T follicular helper cell (primary cell): Measurements from ENCODE around the gene UPF3A.
A peak's percentile ranks its signal among the peaks of the same experiment; 100 is the strongest.
"Not testable (repeated sequence)": the region's sequence is repeated elsewhere in the genome, so short reads cannot be mapped to it uniquely, and the experiment has no call there.

ENCODE experiments used
- DNase-seq: peaks from one replicate; pipeline ENCODE4 v3.0.0-alpha.2; 2020; ENCODE audit warnings: low read depth

UPF3A gene

GRCh38 chr13:114336457-114336856, 55.1 kb downstream of the UPF3A start:
- not testable (repeated sequence) for DNase-seq

- DNase-seq = no peak
Measured at GRCh38 chr13:114338959-114339358, 57.6 kb downstream of the UPF3A start.

- DNase-seq = peak; percentile 18
Measured at GRCh38 chr13:114339857-114340534, 58.6 kb downstream of the UPF3A start.

GRCh38 chr13:114341003-114341777, 59.8 kb downstream of the UPF3A start:
- no peak for DNase-seq

- not testable (repeated sequence) for DNase-seq
Measured at GRCh38 chr13:114347256-114347655, 65.9 kb downstream of the UPF3A start.

- DNase-seq = peak; percentile 9
Measured at GRCh38 chr13:114352763-114353162, 71.4 kb downstream of the UPF3A start.

GRCh38 chr13:114353382-114353781, 72.0 kb downstream of the UPF3A start:
- DNase-seq = not testable (repeated sequence)
